Measurements from ENCODE around the gene BGLAP. TPM values are rescaled to one million over a fixed set of nuclear protein-coding genes. Genes with fewer than 3 reads are reported as not detected.

The BGLAP gene
- total and polyA plus RNA-seq, 2 donors (not counting 3 experiments of a cell fraction or from before 2014, with no cell fraction given), result 0.65 to 1.0 TPM

- TF ChIP-seq EZH2 (IDR thresholded peaks at IDR 0.05; ENCODE audit: borderline replicate concordance, low read depth, low read length, severe bottlenecking) (no peak), CTCF (IDR thresholded peaks at IDR 0.05; ENCODE audit: extremely low read depth in 1 of 2, insufficient read depth in 1 of 2, low read depth in 1 of 2, low read length in 2 of 2) (no peak), POLR2AphosphoS5 (IDR thresholded peaks at IDR 0.05; ENCODE audit: insufficient read depth, low read depth, low read length) (no peak), FOS (IDR thresholded peaks at IDR 0.05; ENCODE audit: borderline replicate concordance, insufficient read depth, low read length) (no peak), MYC (IDR thresholded peaks at IDR 0.05; ENCODE audit: low read depth, low read length) (no peak), POLR2A (IDR thresholded peaks at IDR 0.05; ENCODE audit: low read depth, low read length) (no peak), GATA2 (IDR thresholded peaks at IDR 0.05; ENCODE audit: insufficient read depth, insufficient read length, low read depth, low read length) (no peak), JUN (IDR thresholded peaks at IDR 0.05; ENCODE audit: borderline replicate concordance, insufficient read depth, insufficient read length, low read depth) (no peak)
- TF ChIP-seq, protein P1, sequence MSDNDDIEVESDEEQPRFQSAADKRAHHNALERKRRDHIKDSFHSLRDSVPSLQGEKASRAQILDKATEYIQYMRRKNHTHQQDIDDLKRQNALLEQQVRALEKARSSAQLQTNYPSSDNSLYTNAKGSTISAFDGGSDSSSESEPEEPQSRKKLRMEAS (IDR thresholded peaks at IDR 0.05; ENCODE audit: insufficient read depth, insufficient read length), result no peak
- no peak overlapping the region for H3K4me2 ChIP-seq (ENCODE audit: insufficient read depth, low read length)
- no TSS peak for BruUV-seq (replicated peaks)
- H3K9me3 ChIP-seq (replicated peaks; ENCODE audit: control insufficient read depth, insufficient read depth, low read length), result no peaks in the 10 kb centered on the region
- peaks cover 2% of the 10 kb centered on the region for H3K79me2 ChIP-seq (ENCODE audit: control insufficient read depth, insufficient read depth, low read length)
- DNase-seq (ENCODE audit: low read depth, low spot score) (no peak), FAIRE-seq (no peak)
- H3K27ac ChIP-seq (ENCODE audit: insufficient read depth, low read depth, low read length), result no peak overlapping the region
- H3K4me3 ChIP-seq (replicated peaks in 1 of 3; ENCODE audit: insufficient read depth in 1 of 3, low read depth in 1 of 3, low read length in 3 of 3), result no peak overlapping the region
- peaks cover 6% of the 10 kb centered on the region for H3K4me1 ChIP-seq (ENCODE audit: control insufficient read depth, extremely low read depth, insufficient read depth, low read length)
- no peak overlapping the region for H2AFZ ChIP-seq (ENCODE audit: low read depth, low read length)
- ChIA-PET CTCF (no interaction called here), POLR2A (no interaction called here)
- no peaks in the 10 kb centered on the region for H4K20me1 ChIP-seq (replicated peaks; ENCODE audit: control insufficient read depth, extremely low read depth, insufficient read depth, low read length)
- H3K27me3 ChIP-seq (ENCODE audit: control insufficient read depth in 2 of 2, insufficient read depth in 2 of 2, low read length in 2 of 2), result no peaks in the 10 kb centered on the region
- dilution Hi-C loops (cut with MboI; ENCODE audit: extremely low pct_ligation_motif_present, low sequenced_read_pairs) (no loop called here), intact Hi-C loops (cut with micrococcal nuclease) (no loop called here)
- H3K36me3 ChIP-seq (ENCODE audit: control insufficient read depth in 2 of 2, extremely low read depth in 1 of 2, insufficient read depth in 2 of 2, low read length in 2 of 2), result peaks cover 0 to 4% of the 10 kb centered on the region in 2 experiments
- no peaks in the 10 kb centered on the region for H3K9me1 ChIP-seq (replicated peaks; ENCODE audit: control insufficient read depth, extremely low read depth, insufficient read depth, low read length)
- H3K9ac ChIP-seq (replicated peaks; ENCODE audit: extremely low read depth, insufficient read depth, low read length), result no peak overlapping the region
Observed at GRCh38 chr1:156289857-156290256, 47.9 kb downstream of the BGLAP start.
